ENCODE data around the gene TTC39A.
A peak's percentile ranks its signal among the peaks of the same experiment; 100 is the strongest.

Gene TTC39A

DNA sequence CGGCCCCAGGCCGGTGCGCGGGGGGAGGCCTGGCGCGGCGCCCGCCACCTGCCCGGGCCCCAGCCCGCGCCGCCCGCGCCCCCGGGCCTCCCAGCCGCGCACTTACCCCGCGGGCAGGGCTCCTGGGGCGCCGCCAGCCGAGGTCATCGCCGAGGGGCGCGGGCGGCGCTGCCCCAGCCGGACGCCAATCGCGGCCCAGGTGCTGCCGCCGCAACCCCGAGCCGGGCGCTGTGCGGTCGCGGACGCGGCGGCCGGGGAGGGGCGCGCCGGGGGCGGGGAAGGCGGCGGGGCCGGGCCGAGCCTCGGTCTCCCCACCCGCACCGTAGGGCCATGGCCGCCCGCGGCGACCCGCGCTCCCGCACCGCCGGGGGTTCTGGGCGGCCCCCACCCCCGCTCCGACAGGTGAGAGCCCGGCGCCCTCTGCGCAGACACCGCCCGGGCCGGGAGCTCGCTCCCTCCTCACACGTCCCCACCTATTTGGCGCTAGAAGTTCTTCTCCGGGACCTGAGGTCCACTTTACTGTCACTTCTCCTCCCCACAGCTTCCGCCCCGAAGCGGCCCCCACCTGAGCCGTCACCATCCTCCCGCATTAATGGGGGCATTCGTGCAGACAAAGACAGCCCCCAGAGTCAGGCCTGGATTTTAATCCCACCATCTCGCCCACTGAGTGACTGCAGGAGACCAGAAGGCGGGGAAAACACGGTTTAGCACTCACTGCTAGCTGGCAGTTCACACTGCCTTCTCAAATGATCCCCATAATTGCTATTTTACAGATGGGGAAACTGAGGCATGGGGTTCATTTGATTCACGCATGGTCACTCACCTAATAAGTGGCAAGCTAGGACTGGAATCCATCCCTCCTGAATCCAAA is at the start of gene TTC39A:
TSS of gene TTC39A (minus strand) at position 232 of the 871 bp plus-strand sequence. CDS start at position 147, 85 bp downstream.
- Mint-ChIP-seq H3K27ac (peak within 1 kb of the TSS; percentile 5), H3K4me1 (peaks cover 13% of the 10 kb centered on the region), H3K9me3 (no peaks in the 10 kb centered on the region), H3K36me3 (no peaks in the 10 kb centered on the region), H3K4me3 (peak within 1 kb of the TSS; percentile 65), H3K27me3 (peaks cover 37% of the 10 kb centered on the region)
- ATAC-seq: peak; percentile 29

GRCh38 chr1:51378871-51379270 is 48.5 kb upstream of the TTC39A start:
- H3K4me3 Mint-ChIP-seq: no peak overlapping the region
- no peak for ATAC-seq
- peaks cover 82% of the 10 kb centered on the region for H3K36me3 Mint-ChIP-seq
- no peaks in the 10 kb centered on the region for H3K9me3 Mint-ChIP-seq
- peaks cover 7% of the 10 kb centered on the region for H3K4me1 Mint-ChIP-seq
- no peak overlapping the region for H3K27ac Mint-ChIP-seq
- H3K27me3 Mint-ChIP-seq: no peaks in the 10 kb centered on the region

- no peak overlapping the region for H3K4me3 Mint-ChIP-seq
- H3K9me3 Mint-ChIP-seq: no peaks in the 10 kb centered on the region
- H3K27ac Mint-ChIP-seq: no peak overlapping the region
- H3K4me1 Mint-ChIP-seq: no peaks in the 10 kb centered on the region
- H3K36me3 Mint-ChIP-seq: peaks cover 47% of the 10 kb centered on the region
- no peak for ATAC-seq
- H3K27me3 Mint-ChIP-seq: no peaks in the 10 kb centered on the region
These were observed 43.5 kb upstream of the TTC39A start for GRCh38 chr1:51373898-51374297.

- Mint-ChIP-seq H3K27me3 (no peaks in the 10 kb centered on the region), H3K9me3 (no peaks in the 10 kb centered on the region), H3K36me3 (peaks cover 41% of the 10 kb centered on the region), H3K4me1 (no peaks in the 10 kb centered on the region), H3K27ac (no peak overlapping the region), H3K4me3 (no peak overlapping the region)
- no peak for ATAC-seq
These were observed 42.2 kb upstream of the TTC39A start for GRCh38 chr1:51372561-51372960.

GRCh38 chr1:51369171-51369570 is 38.8 kb upstream of the TTC39A start:
- Mint-ChIP-seq H3K27ac (no peak overlapping the region), H3K27me3 (no peaks in the 10 kb centered on the region), H3K36me3 (peaks cover 32% of the 10 kb centered on the region)

GRCh38 chr1:51365774-51366173 is 35.4 kb upstream of the TTC39A start:
- Mint-ChIP-seq H3K4me1 (no peaks in the 10 kb centered on the region), H3K9me3 (no peaks in the 10 kb centered on the region), H3K27ac (no peak overlapping the region), H3K36me3 (peaks cover 38% of the 10 kb centered on the region), H3K4me3 (no peak overlapping the region), H3K27me3 (no peaks in the 10 kb centered on the region)
- ATAC-seq: no peak

More at GRCh38 chr1:51369171-51369570, 38.8 kb upstream of the TTC39A start:
- Mint-ChIP-seq H3K4me3 (no peak overlapping the region), H3K9me3 (no peaks in the 10 kb centered on the region), H3K4me1 (no peaks in the 10 kb centered on the region)
- ATAC-seq: no peak

GRCh38 chr1:51359879-51360278 is 29.5 kb upstream of the TTC39A start:
- Mint-ChIP-seq H3K9me3 (no peaks in the 10 kb centered on the region), H3K4me3 (no peak overlapping the region), H3K4me1 (no peaks in the 10 kb centered on the region), H3K36me3 (peaks cover 47% of the 10 kb centered on the region), H3K27me3 (no peaks in the 10 kb centered on the region), H3K27ac (no peak overlapping the region)
- ATAC-seq: no peak

DNA sequence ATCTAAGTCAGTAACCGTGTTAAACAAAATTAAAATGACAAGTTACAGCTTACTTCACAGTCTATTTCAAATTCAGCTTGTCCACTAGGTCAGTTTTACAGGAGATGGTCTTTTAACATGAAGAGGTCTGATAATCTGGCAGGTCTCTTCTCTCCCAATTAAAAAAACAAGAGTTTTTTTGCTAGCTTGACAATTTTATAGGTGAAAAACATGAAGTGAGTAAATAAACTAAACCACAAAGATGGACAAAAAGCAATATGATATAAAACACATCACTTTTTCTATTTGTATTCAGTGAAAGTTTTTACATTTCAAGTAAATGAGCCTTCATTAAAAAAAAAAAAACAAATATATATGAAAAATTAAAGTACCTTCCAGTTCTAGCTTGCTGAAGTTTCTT is 25.0 kb upstream of the TTC39A start:
- no peaks in the 10 kb centered on the region for H3K27me3 Mint-ChIP-seq
- H3K4me3 Mint-ChIP-seq: no peak overlapping the region
- ATAC-seq: no peak
- H3K9me3 Mint-ChIP-seq: no peaks in the 10 kb centered on the region
- peaks cover 30% of the 10 kb centered on the region for H3K36me3 Mint-ChIP-seq
- no peak overlapping the region for H3K27ac Mint-ChIP-seq
- no peaks in the 10 kb centered on the region for H3K4me1 Mint-ChIP-seq

DNA sequence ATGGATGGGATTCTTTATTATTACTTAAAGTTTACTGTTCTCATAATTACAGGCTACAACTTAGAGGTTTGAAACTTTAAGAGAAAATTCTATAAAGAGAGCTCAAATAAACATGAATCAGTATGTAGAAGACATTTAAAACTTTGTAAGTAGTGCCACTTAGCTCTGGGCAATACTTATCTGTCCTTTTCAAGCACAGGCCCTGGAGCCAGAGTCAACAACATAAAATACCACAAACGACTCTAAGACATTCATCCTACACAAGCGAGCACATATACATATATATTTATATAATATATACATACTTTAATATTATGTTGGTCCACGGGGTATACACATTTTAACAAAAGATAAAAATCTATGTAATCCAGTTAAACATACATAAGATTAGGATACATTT is 24.1 kb upstream of the TTC39A start:
- H3K9me3 Mint-ChIP-seq: no peaks in the 10 kb centered on the region
- no peaks in the 10 kb centered on the region for H3K27me3 Mint-ChIP-seq
- peaks cover 22% of the 10 kb centered on the region for H3K36me3 Mint-ChIP-seq
- no peak for ATAC-seq
- H3K27ac Mint-ChIP-seq: no peak overlapping the region
- H3K4me1 Mint-ChIP-seq: no peaks in the 10 kb centered on the region
- H3K4me3 Mint-ChIP-seq: no peak overlapping the region

DNA sequence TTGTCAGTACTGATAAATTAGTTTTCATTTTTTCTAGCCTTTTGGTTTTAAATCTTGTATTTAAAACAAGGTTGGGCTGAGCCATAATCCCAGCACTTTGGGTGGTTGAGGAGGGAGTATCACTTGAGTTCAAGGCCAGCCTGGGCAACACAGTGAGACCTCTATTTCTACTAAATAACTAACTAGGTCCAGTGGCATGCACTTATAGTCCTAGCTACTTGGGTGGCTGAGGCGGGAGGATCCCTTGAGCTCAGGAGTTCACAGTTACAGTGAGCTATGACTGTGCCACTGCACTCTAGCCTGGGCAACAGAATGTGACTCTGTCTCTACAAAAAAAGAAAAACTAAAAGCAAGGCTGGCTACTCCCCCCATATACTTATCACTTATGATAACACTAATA is 21.5 kb upstream of the TTC39A start:
- Mint-ChIP-seq H3K9me3 (no peaks in the 10 kb centered on the region), H3K36me3 (peaks cover 22% of the 10 kb centered on the region), H3K27me3 (no peaks in the 10 kb centered on the region), H3K4me1 (no peaks in the 10 kb centered on the region), H3K27ac (no peak overlapping the region), H3K4me3 (no peak overlapping the region)
- no peak for ATAC-seq

GRCh38 chr1:51349862-51350261 is 19.5 kb upstream of the TTC39A start:
- ATAC-seq: no peak
- no peak overlapping the region for H3K27ac Mint-ChIP-seq
- H3K27me3 Mint-ChIP-seq: peaks cover 15% of the 10 kb centered on the region
- no peaks in the 10 kb centered on the region for H3K9me3 Mint-ChIP-seq
- H3K4me1 Mint-ChIP-seq: no peaks in the 10 kb centered on the region
- no peak overlapping the region for H3K4me3 Mint-ChIP-seq
- peaks cover 8% of the 10 kb centered on the region for H3K36me3 Mint-ChIP-seq

GRCh38 chr1:51348147-51348527 is 17.8 kb upstream of the TTC39A start:
- H3K27ac Mint-ChIP-seq: no peak overlapping the region
- H3K36me3 Mint-ChIP-seq: peaks cover 6% of the 10 kb centered on the region
- peaks cover 28% of the 10 kb centered on the region for H3K27me3 Mint-ChIP-seq
- H3K4me3 Mint-ChIP-seq: no peak overlapping the region
- no peak for ATAC-seq
- H3K9me3 Mint-ChIP-seq: no peaks in the 10 kb centered on the region
- peaks cover 7% of the 10 kb centered on the region for H3K4me1 Mint-ChIP-seq

DNA sequence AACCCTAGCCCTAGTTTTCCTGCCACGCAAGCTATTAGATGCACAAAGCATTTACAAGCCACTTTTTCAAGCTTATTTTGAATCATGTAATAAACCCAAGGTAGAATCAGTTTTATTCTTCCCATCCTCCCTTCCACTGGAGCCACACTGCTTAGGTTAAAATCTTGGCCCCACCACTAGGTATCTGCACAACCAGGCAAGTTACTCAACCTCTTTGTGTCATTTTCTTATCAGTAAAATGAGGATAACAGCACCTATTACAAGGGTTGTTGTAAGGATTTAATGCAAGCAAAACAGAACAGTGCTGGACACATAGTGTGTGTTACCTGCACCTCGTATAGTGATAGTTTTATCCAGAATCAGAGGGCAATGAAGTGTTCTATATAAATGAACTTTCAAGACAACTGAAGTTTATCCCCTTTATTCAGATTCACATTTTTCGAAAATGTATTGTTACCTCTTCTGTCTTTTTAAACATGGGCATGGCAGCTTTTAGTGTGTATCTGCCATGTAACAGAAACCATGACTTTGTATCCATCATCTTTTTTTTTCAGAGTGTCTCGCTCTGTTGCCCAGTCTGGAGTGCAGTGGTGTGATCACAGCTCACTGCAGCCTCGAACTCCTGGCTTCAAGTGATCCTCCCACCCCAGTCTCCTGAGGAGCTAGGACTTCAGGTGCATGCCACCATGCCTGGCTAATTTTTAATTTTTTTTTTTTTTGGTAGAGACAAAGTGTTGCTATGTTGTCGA is 17.2 kb upstream of the TTC39A start:
- Mint-ChIP-seq H3K9me3 (no peaks in the 10 kb centered on the region), H3K4me1 (peaks cover 7% of the 10 kb centered on the region), H3K4me3 (no peak overlapping the region), H3K27ac (no peak overlapping the region), H3K36me3 (peaks cover 6% of the 10 kb centered on the region), H3K27me3 (peaks cover 34% of the 10 kb centered on the region)
- no peak for ATAC-seq

DNA sequence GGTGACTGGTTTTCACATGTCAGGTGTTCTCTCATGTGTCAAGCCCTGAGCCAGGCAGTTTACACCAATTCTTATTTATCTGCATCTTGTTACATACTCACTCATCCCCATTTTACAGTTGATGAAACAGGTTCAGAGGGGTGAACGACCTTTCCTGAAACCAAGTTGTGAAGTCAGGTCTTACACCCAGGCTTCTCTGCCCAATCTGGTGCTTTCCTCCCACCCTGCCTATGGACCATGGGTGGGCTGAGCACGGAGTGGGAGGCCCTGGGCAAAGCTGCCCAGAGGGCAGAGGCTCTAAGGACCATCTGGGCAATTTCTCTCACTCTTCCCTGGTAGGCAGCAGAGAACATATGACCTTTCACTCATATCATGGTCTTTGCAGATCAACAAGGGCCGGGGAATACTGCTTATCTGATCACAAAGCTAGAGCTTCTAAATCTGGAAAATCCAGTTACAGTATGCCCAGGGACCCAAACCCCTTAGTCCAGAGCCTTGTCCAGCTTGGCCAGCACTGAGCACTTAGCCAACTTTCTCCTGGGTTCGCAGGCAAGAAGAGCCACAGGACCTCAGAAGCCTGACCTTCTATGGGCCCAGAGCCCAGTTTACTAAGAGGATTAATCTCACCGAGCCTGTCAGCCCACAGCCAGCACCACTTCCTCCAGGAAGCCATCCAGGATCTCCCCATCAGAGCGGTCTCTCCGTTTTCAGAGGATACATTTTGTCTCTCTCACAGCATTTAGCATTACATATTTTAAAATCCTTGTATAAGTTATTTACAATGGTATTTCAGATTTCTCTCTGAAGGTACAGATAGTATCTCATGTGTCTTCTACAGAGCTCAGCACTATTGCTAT is 16.0 kb upstream of the TTC39A start:
- Mint-ChIP-seq H3K27me3 (peaks cover 45% of the 10 kb centered on the region), H3K4me1 (peaks cover 14% of the 10 kb centered on the region), H3K9me3 (no peaks in the 10 kb centered on the region), H3K27ac (no peak overlapping the region), H3K36me3 (peaks cover under 1% of the 10 kb centered on the region), H3K4me3 (no peak overlapping the region)
- ATAC-seq: no peak

DNA sequence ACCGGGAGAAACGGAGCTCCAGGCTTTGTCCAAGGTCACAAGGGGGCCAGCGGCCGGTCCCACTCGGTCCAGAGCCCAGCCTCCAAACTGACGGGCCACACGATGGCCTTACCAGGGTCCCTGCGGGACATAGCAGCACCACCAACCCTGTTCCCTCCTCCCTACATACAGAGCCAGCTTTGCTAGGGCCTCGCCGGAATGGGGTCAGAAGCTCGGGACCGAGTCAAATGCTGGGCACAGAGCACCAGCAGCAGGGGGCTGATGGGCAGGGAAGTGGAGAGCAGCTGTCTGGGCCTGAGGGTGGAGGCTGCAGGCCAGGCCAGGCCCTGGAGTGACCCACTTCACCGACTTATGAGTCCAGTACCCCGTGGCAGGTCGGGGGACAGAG is 14.9 kb upstream of the TTC39A start:
- Mint-ChIP-seq H3K4me1 (peaks cover 14% of the 10 kb centered on the region), H3K27me3 (peaks cover 45% of the 10 kb centered on the region), H3K9me3 (no peaks in the 10 kb centered on the region), H3K27ac (no peak overlapping the region), H3K36me3 (no peaks in the 10 kb centered on the region), H3K4me3 (no peak overlapping the region)
- ATAC-seq: no peak

Measured in stimulated activated memory B cell treated with anti-CD40 and anti-IgM and Interleukin-4, amounts not matched to agents 10 μg/mL and 1 μg/mL and 100 μg/mL, for 72 hours (primary cell).